Ascending aorta (tissue), 2 donors: ENCODE measurements around the gene RTN3. TPM values are rescaled to one million over a fixed set of nuclear protein-coding genes. Genes with fewer than 3 reads are reported as not detected.

Experiments used
- DNase-seq, 2 donors: peaks; one replicate each; pipeline ENCODE4 v3.0.0-alpha.2; 2019; ENCODE audit warnings: low spot score in 2 of 2
- H3K27ac ChIP-seq, 2 donors: fragments of 200-600 bp; sonication (generic); one replicate each; pipeline ENCODE4 v1.5.1; 2016 to 2017; ENCODE audit warnings: mild to moderate bottlenecking in 1 of 2
- H3K27me3 ChIP-seq: fragments of 200-600 bp; sonication (generic); one replicate; pipeline ENCODE4 v1.5.1; 2017
- H3K36me3 ChIP-seq, 2 donors: fragments of 200-600 bp; sonication (generic); one replicate each; pipeline ENCODE4 v1.5.1; 2016
- H3K4me1 ChIP-seq, 2 donors: fragments of 200-600 bp; sonication (generic); one replicate each; pipeline ENCODE4 v1.5.1; 2016 to 2017; ENCODE audit warnings: mild to moderate bottlenecking in 1 of 2
- H3K4me3 ChIP-seq, 2 donors: fragments of 200-600 bp; sonication (generic); one replicate each; pipeline ENCODE4 v1.5.1; 2016 to 2017; ENCODE audit warnings: mild to moderate bottlenecking in 1 of 2
- H3K9me3 ChIP-seq, 2 donors: fragments of 200-600 bp; sonication (generic); one replicate each; pipeline ENCODE4 v1.5.1; 2016
- CTCF ChIP-seq, 3 experiments: fragments of 200-600 bp in 2 of 3; fragments of 450-650 bp in 1 of 3; sonication (generic) in 2 of 3; IDR thresholded peaks; one replicate each; pipeline ENCODE4 v1.5.1; 2016 to 2019; ENCODE audit warnings: antibody characterized with exemption in 3 of 3, mild to moderate bottlenecking in 1 of 3, moderate library complexity in 1 of 3
- intact Hi-C: fragments of 100-400 bp; cut with DNase I; formaldehyde crosslinking; loops from one replicate; pipeline ENCODE4 v1.15.1; 2023
- total RNA-seq: library from RNA; depleted of rRNA; stranded (reverse); fragments of >200 nt; gene quantifications from one replicate; pipeline ENCODE4 v1.1.0, GENCODE V29; 2016

The RTN3 gene
- total RNA-seq, 1 donor from 2014 or later: 49.5 TPM

- Histone ChIP-seq H3K4me3 (no peak overlapping the region), H3K9me3 (no peaks in the 10 kb centered on the region), H3K27me3 (no peaks in the 10 kb centered on the region), H3K4me1 (peaks cover 6 to 14% of the 10 kb centered on the region in 2 donors), H3K27ac (no peak overlapping the region), H3K36me3 (peaks cover 0 to 2% of the 10 kb centered on the region in 2 donors)
- DNase-seq: no peak
- no peak for TF ChIP-seq CTCF (IDR thresholded peaks at IDR 0.05)
- intact Hi-C loops: loop anchor here (5.0 kb wide), 1 partner anchor 382 kb away; no protein-coding TSS in a partner anchor
These were observed 83.7 kb downstream of the RTN3 start for GRCh38 chr11:63764679-63765647.

GRCh38 chr11:63765688-63766241 lies 84.5 kb downstream of the RTN3 start:
- Histone ChIP-seq H3K4me1 (peaks cover 6 to 14% of the 10 kb centered on the region in 2 donors), H3K9me3 (no peaks in the 10 kb centered on the region), H3K4me3 (no peak overlapping the region), H3K27me3 (no peaks in the 10 kb centered on the region), H3K36me3 (no peaks in the 10 kb centered on the region), H3K27ac (peak overlapping the region; percentile 73 to 89)
- no peak for DNase-seq
- intact Hi-C loops: loop anchor here (5.0 kb wide), 1 partner anchor 382 kb away; no protein-coding TSS in a partner anchor
- TF ChIP-seq CTCF (IDR thresholded peaks at IDR 0.05): no peak

- intact Hi-C loops: loop anchor here (5.0 kb wide), 1 partner anchor 381 kb away; no protein-coding TSS in a partner anchor
- peaks cover 6 to 14% of the 10 kb centered on the region in 2 donors for H3K4me1 ChIP-seq
- DNase-seq: no peak
These were observed 85.4 kb downstream of the RTN3 start for GRCh38 chr11:63766531-63767235.

GRCh38 chr11:63767267-63767564 lies 85.9 kb downstream of the RTN3 start:
- Histone ChIP-seq H3K4me1 (peaks cover 6 to 13% of the 10 kb centered on the region in 2 donors), H3K27me3 (no peaks in the 10 kb centered on the region)
- intact Hi-C loops: loop anchor here (5.0 kb wide), 1 partner anchor 380 kb away; no protein-coding TSS in a partner anchor

More at GRCh38 chr11:63766531-63767235, 85.4 kb downstream of the RTN3 start:
- H3K27ac ChIP-seq: peak overlapping the region; percentile 73 to 89
- no peaks in the 10 kb centered on the region for H3K27me3 ChIP-seq
- H3K4me3 ChIP-seq: peak overlapping the region; percentile 96 to 98
- no peak for TF ChIP-seq CTCF (IDR thresholded peaks at IDR 0.05)
- H3K36me3 ChIP-seq: no peaks in the 10 kb centered on the region
- no peaks in the 10 kb centered on the region for H3K9me3 ChIP-seq

More at GRCh38 chr11:63767267-63767564, 85.9 kb downstream of the RTN3 start:
- no peak for DNase-seq
- no peaks in the 10 kb centered on the region for H3K9me3 ChIP-seq
- peak overlapping the region; percentile 96 to 98 for H3K4me3 ChIP-seq
- peak overlapping the region; percentile 73 to 89 for H3K27ac ChIP-seq
- no peak for TF ChIP-seq CTCF (IDR thresholded peaks at IDR 0.05)
- no peaks in the 10 kb centered on the region for H3K36me3 ChIP-seq
